NCI-H2171 (cell line): Measurements from ENCODE around the gene HORMAD2.

Experiments used
- DNase-seq: peaks from one replicate; lab custom pipeline; 2025; lab: John Stamatoyannopoulos, UW

The HORMAD2 gene

GRCh38 chr22:30113494-30113893 lies 33.2 kb downstream of the HORMAD2 start:
- DNase-seq, result no peak

GRCh38 chr22:30114361-30114760 lies 34.1 kb downstream of the HORMAD2 start:
- DNase-seq, result no peak

GRCh38 chr22:30115705-30116104 lies 35.4 kb downstream of the HORMAD2 start:
- DNase-seq, result no peak

- DNase-seq, result no peak
Observed at GRCh38 chr22:30116362-30117117, 36.3 kb downstream of the HORMAD2 start.

GRCh38 chr22:30117256-30117655 lies 37.0 kb downstream of the HORMAD2 start:
- no peak for DNase-seq

- no peak for DNase-seq
Observed at GRCh38 chr22:30118291-30118690, 38.0 kb downstream of the HORMAD2 start.

GRCh38 chr22:30121960-30122359 lies 41.7 kb downstream of the HORMAD2 start:
- DNase-seq, result no peak

- no peak for DNase-seq
Observed at GRCh38 chr22:30123463-30123862, 43.2 kb downstream of the HORMAD2 start.

GRCh38 chr22:30127749-30128166 lies 47.5 kb downstream of the HORMAD2 start:
- no peak for DNase-seq

GRCh38 chr22:30128511-30128910 lies 48.2 kb downstream of the HORMAD2 start:
- no peak for DNase-seq

- DNase-seq, result no peak
Observed at GRCh38 chr22:30129636-30130035, 49.4 kb downstream of the HORMAD2 start.

- DNase-seq, result no peak
Observed at GRCh38 chr22:30132290-30132996, 52.2 kb downstream of the HORMAD2 start.

GRCh38 chr22:30140414-30140813 lies 60.1 kb downstream of the HORMAD2 start:
- DNase-seq, result no peak

- no peak for DNase-seq
Observed at GRCh38 chr22:30143265-30143664, 63.0 kb downstream of the HORMAD2 start.

- DNase-seq, result no peak
Observed at GRCh38 chr22:30144391-30144790, 64.1 kb downstream of the HORMAD2 start.

- DNase-seq, result no peak
Observed at GRCh38 chr22:30150212-30150611, 69.9 kb downstream of the HORMAD2 start.

- DNase-seq, result no peak
Observed at GRCh38 chr22:30158277-30158676, 78.0 kb downstream of the HORMAD2 start.

- no peak for DNase-seq
Observed at GRCh38 chr22:30158744-30159500, 78.7 kb downstream of the HORMAD2 start.

GRCh38 chr22:30159561-30160353 lies 79.5 kb downstream of the HORMAD2 start:
- DNase-seq, result no peak

GRCh38 chr22:30161051-30161469 lies 80.8 kb downstream of the HORMAD2 start:
- no peak for DNase-seq

- DNase-seq, result no peak
Observed at GRCh38 chr22:30167296-30167695, 87.0 kb downstream of the HORMAD2 start.

GRCh38 chr22:30167734-30168133 lies 87.5 kb downstream of the HORMAD2 start:
- DNase-seq, result no peak
